ENCODE results near the gene ZNF722. TPM values are rescaled to one million over a fixed set of nuclear protein-coding genes. Genes with fewer than 3 reads are reported as not detected.

The ZNF722 gene
- not detected in 2 replicates for total RNA-seq

GRCh38 chr7:63998549-63998948 is at the start of gene ZNF722:
TSS of gene ZNF722 (plus strand) at chr7:63998849. CDS start at chr7:63998962, 113 bp downstream.

GRCh38 chr7:64045301-64046040 is 46.8 kb downstream of the ZNF722 start, which contains the start of gene ZNF727:
TSS of gene ZNF727 (plus strand) at chr7:64045434. CDS start at chr7:64045622, 188 bp downstream.

Small RNAs within 50 kb of the gene (small RNA-seq; reads per million reads assigned to genes)
- gene AC092634.1, result not detected
- not detected for gene AC092634.7
- not detected for gene VN1R36P

Other genes with a start within 250 kb of the ZNF722 start
- gene ZNF727, start 46.6 kb downstream of the ZNF722 start, total RNA-seq, result 0.39 and 1.8 TPM in 2 replicates
- gene ZNF735, start 208.4 kb downstream of the ZNF722 start, total RNA-seq, result not detected in 2 replicates
- gene ZNF679, start 229.6 kb downstream of the ZNF722 start, total RNA-seq, result not detected in 2 replicates

Measured in subcutaneous preadipocyte (primary cell).